ENCODE measurements around the gene ORAI3. TPM values are rescaled to one million over a fixed set of nuclear protein-coding genes. Genes with fewer than 3 reads are reported as not detected.

The ORAI3 gene
- total RNA-seq, 1 experiment from 2014 or later: 26.9 TPM

DNA sequence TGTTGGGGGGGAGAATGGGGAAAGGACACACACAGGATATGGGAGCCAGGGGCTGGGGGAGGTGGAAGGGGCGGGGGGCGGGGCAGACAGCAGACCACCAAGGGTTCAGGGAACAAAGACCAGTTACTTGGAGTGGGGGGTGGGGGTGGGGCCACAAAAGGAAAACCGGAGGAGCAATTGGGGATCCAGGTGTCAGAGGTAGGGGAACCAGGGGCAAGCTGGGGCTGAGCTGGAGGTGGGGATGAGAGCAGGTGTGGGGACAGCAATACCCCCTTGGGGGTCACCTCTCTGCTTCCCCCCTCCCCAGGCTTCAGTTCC is 1.4 kb upstream of the ORAI3 start:
- intact Hi-C loops (cut with micrococcal nuclease; ENCODE audit: unreplicated experiment): no loop called here
- BruUV-seq (replicated peaks): no TSS peak
- TF ChIP-seq, protein P1, sequence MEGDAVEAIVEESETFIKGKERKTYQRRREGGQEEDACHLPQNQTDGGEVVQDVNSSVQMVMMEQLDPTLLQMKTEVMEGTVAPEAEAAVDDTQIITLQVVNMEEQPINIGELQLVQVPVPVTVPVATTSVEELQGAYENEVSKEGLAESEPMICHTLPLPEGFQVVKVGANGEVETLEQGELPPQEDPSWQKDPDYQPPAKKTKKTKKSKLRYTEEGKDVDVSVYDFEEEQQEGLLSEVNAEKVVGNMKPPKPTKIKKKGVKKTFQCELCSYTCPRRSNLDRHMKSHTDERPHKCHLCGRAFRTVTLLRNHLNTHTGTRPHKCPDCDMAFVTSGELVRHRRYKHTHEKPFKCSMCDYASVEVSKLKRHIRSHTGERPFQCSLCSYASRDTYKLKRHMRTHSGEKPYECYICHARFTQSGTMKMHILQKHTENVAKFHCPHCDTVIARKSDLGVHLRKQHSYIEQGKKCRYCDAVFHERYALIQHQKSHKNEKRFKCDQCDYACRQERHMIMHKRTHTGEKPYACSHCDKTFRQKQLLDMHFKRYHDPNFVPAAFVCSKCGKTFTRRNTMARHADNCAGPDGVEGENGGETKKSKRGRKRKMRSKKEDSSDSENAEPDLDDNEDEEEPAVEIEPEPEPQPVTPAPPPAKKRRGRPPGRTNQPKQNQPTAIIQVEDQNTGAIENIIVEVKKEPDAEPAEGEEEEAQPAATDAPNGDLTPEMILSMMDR (IDR thresholded peaks at IDR 0.05): no peak

DNA sequence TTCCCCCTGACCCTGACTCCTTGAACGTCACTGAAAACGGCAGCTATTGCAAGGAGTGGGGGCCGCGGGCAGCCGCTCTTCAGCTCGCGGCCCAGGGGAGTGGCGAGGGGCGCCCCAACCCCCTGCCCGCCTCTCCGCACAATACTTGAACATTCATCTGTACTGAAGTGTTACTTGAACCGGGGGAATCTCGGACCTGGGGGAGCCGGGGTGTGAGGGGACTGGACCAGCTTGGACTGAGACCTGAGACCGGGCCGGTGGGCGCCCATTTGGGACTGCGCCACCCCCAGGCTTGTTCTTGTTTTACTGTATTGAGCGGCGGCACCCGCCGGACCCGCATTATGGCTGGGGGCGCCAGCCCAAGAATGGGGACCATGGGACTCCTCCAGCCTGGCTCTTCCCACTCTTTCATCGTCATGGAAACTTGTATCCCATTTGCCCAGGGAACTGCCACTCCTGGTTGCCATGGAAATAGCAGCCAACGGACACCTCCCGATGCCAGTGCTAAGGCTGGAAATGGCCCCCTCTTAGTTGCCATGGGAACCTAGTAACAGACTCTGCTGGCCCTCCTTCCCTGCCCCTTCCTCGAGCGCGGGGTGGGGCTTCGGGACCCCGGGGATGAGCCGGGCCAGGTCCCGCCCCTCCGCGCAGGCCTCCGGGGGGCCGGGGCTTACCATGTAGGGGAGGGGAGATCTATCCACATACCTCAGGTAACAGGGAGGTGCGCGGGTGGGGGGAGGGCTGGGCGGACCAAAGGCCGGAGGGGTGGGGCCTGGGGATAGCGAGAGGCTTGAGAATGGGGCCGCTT is 805 bp upstream of the ORAI3 start:
- Histone ChIP-seq H3K9me3 (ENCODE audit: control insufficient read depth, insufficient read depth, low read depth, low read length) (no peaks in the 10 kb centered on the region), H3K36me3 (ENCODE audit: control insufficient read depth, insufficient read depth, low read length) (no peaks in the 10 kb centered on the region; the same call in 1 of the 2 replicates), H3K27ac (ENCODE audit: low read length) (peak overlapping the region; percentile 95), H3K4me3 (ENCODE audit: low read depth in 2 of 2, low read length in 2 of 2) (peak overlapping the region; percentile 82 to 92), H3K27me3 (ENCODE audit: control insufficient read depth, insufficient read depth, low read length) (no peaks in the 10 kb centered on the region), H3K4me1 (ENCODE audit: control insufficient read depth, insufficient read depth, low read length) (peaks cover 31% of the 10 kb centered on the region)
- in situ Hi-C loops (cut with HindIII; ENCODE audit: low pct_unique_long_range_greater_than_20kb, low sequenced_read_pairs) (no loop called here), intact Hi-C loops (cut with micrococcal nuclease; ENCODE audit: unreplicated experiment) (no loop called here)
- no peak for DNase-seq (ENCODE audit: low read depth, low spot score)
- peak; percentile 78 for ATAC-seq
- BruUV-seq (replicated peaks): no TSS peak
- ChIA-PET POLR2A (no interaction called here), CTCF (no interaction called here)
- TF ChIP-seq, protein P1 (IDR thresholded peaks at IDR 0.05): no peak
- TF ChIP-seq SIN3A (IDR thresholded peaks at IDR 0.05; ENCODE audit: borderline replicate concordance, insufficient read depth, low read depth, low read length) (no peak), POLR2AphosphoS5 (IDR thresholded peaks at IDR 0.05; ENCODE audit: low read depth, low read length) (no peak), TCF7L2 (IDR thresholded peaks at IDR 0.05; ENCODE audit: low read depth, low read length) (no peak)
- TF ChIP-seq, protein P2, sequence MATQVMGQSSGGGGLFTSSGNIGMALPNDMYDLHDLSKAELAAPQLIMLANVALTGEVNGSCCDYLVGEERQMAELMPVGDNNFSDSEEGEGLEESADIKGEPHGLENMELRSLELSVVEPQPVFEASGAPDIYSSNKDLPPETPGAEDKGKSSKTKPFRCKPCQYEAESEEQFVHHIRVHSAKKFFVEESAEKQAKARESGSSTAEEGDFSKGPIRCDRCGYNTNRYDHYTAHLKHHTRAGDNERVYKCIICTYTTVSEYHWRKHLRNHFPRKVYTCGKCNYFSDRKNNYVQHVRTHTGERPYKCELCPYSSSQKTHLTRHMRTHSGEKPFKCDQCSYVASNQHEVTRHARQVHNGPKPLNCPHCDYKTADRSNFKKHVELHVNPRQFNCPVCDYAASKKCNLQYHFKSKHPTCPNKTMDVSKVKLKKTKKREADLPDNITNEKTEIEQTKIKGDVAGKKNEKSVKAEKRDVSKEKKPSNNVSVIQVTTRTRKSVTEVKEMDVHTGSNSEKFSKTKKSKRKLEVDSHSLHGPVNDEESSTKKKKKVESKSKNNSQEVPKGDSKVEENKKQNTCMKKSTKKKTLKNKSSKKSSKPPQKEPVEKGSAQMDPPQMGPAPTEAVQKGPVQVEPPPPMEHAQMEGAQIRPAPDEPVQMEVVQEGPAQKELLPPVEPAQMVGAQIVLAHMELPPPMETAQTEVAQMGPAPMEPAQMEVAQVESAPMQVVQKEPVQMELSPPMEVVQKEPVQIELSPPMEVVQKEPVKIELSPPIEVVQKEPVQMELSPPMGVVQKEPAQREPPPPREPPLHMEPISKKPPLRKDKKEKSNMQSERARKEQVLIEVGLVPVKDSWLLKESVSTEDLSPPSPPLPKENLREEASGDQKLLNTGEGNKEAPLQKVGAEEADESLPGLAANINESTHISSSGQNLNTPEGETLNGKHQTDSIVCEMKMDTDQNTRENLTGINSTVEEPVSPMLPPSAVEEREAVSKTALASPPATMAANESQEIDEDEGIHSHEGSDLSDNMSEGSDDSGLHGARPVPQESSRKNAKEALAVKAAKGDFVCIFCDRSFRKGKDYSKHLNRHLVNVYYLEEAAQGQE (IDR thresholded peaks at IDR 0.05; ENCODE audit: insufficient read depth in 1 of 2, low read depth in 2 of 2, low read length in 1 of 2): no peak

More for the DNA sequence above, 1.4 kb upstream of the ORAI3 start:
- Histone ChIP-seq H3K9me3 (ENCODE audit: control insufficient read depth, insufficient read depth, low read depth, low read length) (no peaks in the 10 kb centered on the region), H3K27ac (ENCODE audit: low read length) (peak overlapping the region; percentile 60; the same call in 1 of the 2 replicates), H3K36me3 (ENCODE audit: control insufficient read depth, insufficient read depth, low read length) (no peaks in the 10 kb centered on the region; the same call in 1 of the 2 replicates), H3K4me3 (ENCODE audit: low read depth in 2 of 2, low read length in 2 of 2) (no peak overlapping the region), H3K27me3 (ENCODE audit: control insufficient read depth, insufficient read depth, low read length) (no peaks in the 10 kb centered on the region), H3K4me1 (ENCODE audit: control insufficient read depth, insufficient read depth, low read length) (peaks cover 31% of the 10 kb centered on the region)
- DNase-seq (ENCODE audit: low read depth, low spot score) (no peak), ATAC-seq (no peak)
- in situ Hi-C loops (cut with HindIII; ENCODE audit: low pct_unique_long_range_greater_than_20kb, low sequenced_read_pairs): no loop called here
- ChIA-PET POLR2A (no interaction called here), CTCF (no interaction called here)

All from Panc1 (cell line).